Esophagus squamous epithelium (tissue), 4 donors: ENCODE results near the gene RPS15.

Source experiments
- POLR2A ChIP-seq, 4 donors: fragments of 450-650 bp; IDR thresholded peaks; one replicate each; pipeline ENCODE4 v1.6.1; 2017; ENCODE audit warnings: antibody characterized with exemption in 4 of 4, mild to moderate bottlenecking in 4 of 4, moderate library complexity in 3 of 4
- TF ChIP-seq, protein P1 (sequence below), 6 experiments: fragments of 450-650 bp in 4 of 6; fragments of 200-600 bp in 2 of 6; sonication (generic) in 2 of 6; IDR thresholded peaks; one replicate each; pipeline ENCODE4 v1.5.1; 2016 to 2019; ENCODE audit warnings: antibody characterized with exemption in 6 of 6, mild to moderate bottlenecking in 4 of 6, moderate library complexity in 4 of 6

DNA sequence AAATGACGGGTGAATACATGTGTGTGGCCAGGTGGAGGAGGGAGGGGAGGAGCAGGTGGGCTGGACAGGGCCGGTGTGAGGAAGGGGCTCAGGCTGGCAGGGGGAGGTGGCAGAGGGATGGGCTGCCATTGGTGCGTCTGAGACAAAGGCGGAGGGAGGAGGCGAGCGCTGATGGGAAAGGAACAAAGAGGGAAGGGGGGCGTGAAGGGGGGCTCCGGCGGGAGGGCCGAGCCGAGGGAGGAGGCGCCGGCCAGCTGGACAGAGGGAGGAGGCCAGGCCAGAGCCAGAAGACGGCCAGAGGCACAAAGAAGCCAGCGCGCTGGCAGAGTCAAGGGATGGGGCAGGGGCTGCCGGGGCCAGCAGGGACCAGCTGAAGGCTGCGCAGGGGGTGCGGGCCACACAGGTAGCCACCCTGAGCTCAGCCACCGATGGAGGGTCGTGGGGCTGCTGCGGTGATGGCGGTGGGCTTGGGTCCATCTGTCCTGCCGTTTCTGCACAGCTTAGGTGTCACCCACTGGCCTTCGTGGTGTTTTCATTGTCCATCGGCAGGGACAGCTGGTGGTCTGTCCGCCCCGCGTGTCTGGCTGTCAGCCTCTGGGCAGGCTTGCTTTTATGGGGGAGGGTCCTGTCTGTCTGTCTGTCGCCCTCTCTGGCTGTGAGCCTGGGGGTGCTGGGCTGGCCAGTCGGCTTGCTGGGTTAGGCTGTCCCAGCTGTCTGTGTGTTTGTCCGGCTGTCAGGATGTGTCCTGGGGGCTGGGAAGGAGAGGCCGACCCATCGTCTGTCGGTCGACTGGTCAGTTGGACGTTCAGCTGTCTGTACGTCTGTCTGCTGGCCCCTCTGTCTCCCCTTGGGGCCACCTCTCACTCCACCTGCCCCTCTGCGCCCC, 14.0 kb downstream of the RPS15 start:
- TF ChIP-seq, protein P1, sequence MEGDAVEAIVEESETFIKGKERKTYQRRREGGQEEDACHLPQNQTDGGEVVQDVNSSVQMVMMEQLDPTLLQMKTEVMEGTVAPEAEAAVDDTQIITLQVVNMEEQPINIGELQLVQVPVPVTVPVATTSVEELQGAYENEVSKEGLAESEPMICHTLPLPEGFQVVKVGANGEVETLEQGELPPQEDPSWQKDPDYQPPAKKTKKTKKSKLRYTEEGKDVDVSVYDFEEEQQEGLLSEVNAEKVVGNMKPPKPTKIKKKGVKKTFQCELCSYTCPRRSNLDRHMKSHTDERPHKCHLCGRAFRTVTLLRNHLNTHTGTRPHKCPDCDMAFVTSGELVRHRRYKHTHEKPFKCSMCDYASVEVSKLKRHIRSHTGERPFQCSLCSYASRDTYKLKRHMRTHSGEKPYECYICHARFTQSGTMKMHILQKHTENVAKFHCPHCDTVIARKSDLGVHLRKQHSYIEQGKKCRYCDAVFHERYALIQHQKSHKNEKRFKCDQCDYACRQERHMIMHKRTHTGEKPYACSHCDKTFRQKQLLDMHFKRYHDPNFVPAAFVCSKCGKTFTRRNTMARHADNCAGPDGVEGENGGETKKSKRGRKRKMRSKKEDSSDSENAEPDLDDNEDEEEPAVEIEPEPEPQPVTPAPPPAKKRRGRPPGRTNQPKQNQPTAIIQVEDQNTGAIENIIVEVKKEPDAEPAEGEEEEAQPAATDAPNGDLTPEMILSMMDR (IDR thresholded peaks at IDR 0.05) = no peak
- no peak for TF ChIP-seq POLR2A (IDR thresholded peaks at IDR 0.05)
